Measurements from ENCODE around the gene HBB.

Gene HBB

DNA sequence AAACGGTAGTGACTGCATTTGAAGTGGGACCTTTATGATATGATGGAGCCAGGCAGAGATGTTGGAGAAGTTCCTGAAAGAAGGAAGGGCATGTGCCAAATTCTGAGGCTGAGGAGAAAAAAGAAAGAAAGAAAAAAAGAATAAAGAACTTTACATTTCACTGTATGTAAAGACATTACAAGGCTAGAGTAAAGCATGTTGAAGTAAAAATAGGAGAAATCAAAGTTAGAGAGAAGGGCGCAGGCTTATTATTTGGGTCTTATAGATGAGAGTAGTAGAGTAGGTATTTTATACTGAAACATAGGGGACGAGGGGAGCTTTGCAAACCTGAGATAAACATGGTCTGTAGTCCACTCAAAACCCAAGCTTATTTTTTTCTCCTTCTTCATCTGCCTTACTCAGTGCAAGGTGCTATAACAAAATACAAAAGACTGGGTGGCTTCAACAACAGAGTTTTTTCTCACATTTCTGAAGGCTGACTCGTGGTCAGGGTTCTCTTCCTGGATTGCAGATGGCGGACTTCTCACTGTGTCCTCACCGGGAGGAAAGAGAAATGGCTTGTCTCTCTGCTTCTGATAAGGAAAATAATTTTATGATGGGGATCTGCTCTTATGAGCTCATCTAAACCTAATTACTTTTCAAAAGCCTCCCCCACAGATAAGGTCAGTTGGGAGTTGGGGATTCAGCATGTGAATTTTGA, 20.1 kb upstream of the HBB start:
- DNase-seq: no peak

GRCh38 chr11:5245155-5245554, 18.3 kb upstream of the HBB start:
- DNase-seq: no peak

GRCh38 chr11:5243816-5244180, 16.9 kb upstream of the HBB start:
- no peak for DNase-seq

- DNase-seq: no peak
Observed at GRCh38 chr11:5242933-5243815, 16.3 kb upstream of the HBB start.

- DNase-seq: no peak
Observed at GRCh38 chr11:5242208-5242607, 15.3 kb upstream of the HBB start.

- DNase-seq: no peak
Observed at GRCh38 chr11:5241458-5241857, 14.6 kb upstream of the HBB start.

- no peak for DNase-seq
Observed at GRCh38 chr11:5240458-5240857, 13.6 kb upstream of the HBB start.

DNA sequence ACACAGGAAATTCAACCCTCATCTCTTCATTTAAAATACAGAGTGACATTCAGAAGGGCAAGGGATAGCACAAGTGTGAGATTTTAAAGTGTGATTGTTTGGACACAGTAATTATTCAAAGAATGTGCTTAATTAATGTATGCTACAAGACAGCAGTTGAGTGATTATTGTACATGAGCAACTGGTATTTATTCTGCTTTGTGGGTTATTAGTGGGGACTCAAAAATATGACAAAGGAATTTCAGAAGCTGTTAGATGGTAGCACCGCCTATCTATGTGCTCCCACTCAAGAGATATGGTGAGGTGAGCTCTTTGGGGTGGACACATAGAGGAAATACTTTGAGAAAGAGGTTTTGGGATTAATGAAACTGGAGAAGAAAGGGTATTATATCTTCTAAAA, 13.2 kb upstream of the HBB start:
- DNase-seq: no peak

DNA sequence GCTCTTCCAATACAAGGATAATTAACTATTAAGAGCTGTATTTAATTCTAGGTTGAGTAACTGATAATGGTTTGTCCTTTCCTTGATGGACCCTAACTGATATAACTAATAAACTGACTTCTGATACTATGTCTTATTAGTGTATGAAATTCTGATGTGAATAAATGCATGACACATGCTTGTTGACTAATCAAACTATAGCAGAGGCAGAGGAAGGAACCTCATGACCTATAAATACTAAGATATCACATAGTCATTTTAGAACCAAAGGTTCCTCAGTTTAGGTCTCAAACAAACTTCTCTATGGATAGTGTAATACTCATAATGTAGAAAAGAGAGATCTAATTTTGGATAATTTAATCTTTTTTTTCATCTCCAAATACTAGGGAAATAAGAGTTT, 12.2 kb upstream of the HBB start:
- DNase-seq: no peak

DNA sequence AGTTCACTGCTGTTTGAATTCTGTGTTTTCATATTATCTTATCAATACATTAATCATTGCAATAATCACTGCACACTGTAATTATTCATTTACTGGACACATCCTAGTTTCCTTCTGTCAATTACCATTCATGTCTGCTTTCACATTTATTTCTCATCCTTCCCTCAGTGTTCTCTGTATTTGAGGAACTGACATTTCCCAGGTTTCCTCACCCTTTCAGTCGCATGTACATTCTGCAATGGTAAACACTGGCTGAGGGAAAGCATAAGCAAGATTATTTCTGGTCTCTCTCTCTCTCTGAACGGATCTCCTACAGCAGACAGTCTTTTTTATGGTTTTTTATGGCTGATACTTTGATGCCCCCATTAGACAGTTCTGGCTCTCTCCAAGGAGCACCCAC, 11.6 kb upstream of the HBB start:
- DNase-seq: no peak

DNA sequence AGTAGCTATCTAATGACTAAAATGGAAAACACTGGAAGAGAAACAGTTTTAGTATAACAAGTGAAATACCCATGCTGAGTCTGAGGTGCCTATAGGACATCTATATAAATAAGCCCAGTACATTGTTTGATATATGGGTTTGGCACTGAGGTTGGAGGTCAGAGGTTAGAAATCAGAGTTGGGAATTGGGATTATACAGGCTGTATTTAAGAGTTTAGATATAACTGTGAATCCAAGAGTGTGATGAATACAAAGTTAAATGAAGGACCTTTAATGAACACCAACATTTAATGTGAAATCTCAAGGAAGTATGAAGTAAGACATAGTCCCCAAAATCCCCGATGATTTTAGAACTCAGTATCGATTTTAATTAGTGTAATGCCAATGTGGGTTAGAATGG, 10.5 kb upstream of the HBB start:
- no peak for DNase-seq

- no peak for DNase-seq
Observed at GRCh38 chr11:5235364-5236095, 8.7 kb upstream of the HBB start.

DNA sequence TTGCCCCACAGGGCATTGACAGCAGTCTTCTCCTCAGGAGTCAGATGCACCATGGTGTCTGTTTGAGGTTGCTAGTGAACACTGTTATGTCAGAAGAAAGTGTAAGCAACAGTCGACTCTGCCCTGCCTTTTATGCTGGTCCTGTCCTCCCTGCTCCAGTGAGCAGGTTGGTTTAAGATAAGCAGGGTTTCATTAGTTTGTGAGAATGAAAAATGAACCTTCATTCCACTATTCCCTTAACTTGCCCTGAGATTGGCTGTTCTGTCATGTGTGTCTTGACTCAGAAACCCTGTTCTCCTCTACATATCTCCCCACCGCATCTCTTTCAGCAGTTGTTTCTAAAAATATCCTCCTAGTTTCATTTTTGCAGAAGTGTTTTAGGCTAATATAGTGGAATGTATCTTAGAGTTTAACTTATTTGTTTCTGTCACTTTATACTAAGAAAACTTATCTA, 7.5 kb upstream of the HBB start, which contains the start of gene HBD:
TSS of gene HBD (minus strand) at position 103 of the 454 bp plus-strand sequence. CDS start at position 53, 50 bp downstream.
- DNase-seq: peak; percentile 8

DNA sequence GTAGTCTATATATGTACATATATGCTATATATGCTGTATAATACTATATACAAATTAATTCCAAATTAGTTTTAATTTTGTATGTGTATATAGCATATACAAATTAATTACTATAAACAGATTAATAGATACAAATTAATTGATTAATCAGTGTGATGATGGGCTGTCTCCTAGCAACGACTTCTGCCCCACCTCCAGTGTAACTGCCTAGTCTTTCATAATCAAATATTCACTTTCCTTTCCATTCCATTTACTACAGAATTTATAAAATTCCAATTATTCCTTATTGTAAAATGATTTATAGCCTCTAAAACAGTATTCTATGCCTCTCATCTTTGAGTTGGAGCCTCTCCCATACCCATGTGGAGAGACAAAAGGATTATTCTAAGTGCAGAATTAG, 6.4 kb upstream of the HBB start:
- DNase-seq: no peak

DNA sequence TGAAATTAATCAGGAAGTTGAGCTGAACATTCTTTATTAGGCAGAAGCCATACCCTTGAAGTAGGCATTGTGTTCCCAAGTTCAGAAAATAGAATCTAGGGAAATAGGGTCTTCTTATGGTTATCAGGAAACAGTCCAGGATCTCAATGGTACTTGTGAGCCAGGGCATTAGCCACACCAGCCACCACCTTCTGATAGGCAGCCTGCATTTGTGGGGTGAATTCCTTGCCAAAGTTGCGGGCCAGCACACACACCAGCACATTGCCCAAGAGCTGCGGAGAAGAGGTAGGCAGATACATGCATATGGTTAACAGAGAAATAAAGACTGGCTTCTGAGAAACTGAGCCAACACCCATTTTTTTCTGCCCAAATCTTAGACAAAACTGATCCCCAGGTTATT, 6.0 kb upstream of the HBB start:
- no peak for DNase-seq

DNA sequence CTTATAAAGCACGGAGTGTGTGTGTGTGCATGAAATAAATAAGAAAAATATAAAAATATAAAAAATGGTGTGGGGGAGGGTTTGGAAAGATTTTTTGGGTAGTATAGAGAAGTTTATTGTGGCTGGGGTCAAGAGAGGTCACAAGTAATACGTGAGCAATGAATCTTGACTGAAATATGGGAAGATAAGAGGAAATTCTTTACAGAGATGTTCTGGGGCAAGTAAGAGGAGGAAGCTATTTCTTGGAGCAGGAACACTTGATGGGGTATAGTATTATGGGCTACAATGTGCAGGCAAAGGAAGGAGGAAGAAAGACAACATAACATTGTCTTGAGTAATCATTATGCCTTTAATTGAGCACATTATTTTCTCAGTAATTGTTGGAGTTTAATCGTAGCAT, 5.3 kb upstream of the HBB start:
- no peak for DNase-seq

DNA sequence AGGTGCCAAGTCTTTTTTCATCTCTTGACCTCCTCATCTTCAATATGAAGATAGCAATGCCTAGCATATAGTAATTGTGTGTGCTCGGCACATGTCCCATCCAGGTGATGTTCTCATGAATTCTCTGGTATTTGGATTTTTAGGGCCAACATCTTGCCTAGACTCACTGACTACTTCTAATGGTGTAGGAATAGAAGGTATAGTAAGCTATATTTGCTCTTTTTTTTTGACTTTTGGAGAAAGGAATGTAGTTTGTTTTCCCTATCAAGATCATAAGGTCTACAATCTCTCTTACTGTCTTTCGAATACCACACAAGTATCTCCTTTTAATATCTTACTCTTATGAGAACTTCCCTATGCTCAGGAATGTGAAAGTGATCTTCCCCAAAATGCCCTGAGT, 4.2 kb upstream of the HBB start:
- no peak for DNase-seq

GRCh38 chr11:5230266-5230665, 3.4 kb upstream of the HBB start:
- no peak for DNase-seq

DNA sequence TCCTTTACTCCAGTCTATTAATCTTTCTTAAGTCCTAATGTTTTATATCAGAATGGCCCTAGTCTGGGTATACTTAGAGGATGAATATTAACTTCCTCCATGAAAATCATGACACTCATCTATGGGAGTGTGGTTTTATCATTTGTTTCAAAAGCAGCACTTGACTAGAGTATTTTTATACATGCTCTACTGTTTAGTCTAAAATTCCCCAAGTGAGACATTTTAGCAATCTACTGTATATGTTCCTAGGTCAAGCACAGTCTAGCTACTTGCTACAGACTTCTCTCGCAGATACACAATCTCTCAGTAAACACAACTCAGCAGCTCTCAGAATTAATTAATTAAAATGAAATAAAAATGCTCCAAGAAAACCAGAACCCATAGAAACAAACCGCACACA, 2.9 kb upstream of the HBB start:
- no peak for DNase-seq

- no peak for DNase-seq
Observed at GRCh38 chr11:5229356-5229755, 2.5 kb upstream of the HBB start.

- DNase-seq: no peak
Observed at GRCh38 chr11:5228124-5228523, 1.3 kb upstream of the HBB start.

DNA sequence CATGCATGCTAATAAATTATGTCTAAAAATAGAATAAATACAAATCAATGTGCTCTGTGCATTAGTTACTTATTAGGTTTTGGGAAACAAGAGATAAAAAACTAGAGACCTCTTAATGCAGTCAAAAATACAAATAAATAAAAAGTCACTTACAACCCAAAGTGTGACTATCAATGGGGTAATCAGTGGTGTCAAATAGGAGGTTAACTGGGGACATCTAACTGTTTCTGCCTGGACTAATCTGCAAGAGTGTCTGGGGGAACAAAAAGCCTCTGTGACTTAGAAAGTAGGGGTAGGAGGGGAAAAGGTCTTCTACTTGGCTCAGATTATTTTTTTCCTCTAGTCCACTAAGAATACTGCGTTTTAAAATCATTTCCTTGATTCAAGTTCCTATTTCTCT, 810 bp upstream of the HBB start:
- DNase-seq: no peak

DNA sequence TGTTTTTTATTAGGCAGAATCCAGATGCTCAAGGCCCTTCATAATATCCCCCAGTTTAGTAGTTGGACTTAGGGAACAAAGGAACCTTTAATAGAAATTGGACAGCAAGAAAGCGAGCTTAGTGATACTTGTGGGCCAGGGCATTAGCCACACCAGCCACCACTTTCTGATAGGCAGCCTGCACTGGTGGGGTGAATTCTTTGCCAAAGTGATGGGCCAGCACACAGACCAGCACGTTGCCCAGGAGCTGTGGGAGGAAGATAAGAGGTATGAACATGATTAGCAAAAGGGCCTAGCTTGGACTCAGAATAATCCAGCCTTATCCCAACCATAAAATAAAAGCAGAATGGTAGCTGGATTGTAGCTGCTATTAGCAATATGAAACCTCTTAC, 1.4 kb downstream of the HBB start:
- DNase-seq: no peak

Measured in activated CD4-positive, alpha-beta T cell treated with anti-CD3 and anti-CD28 coated beads, Interleukin-10, Interleukin-2, amounts not matched to agents 100 ng/mL and 50 ng/mL, durations not matched to agents 16 hours and 8 hours (primary cell).